H1 (cell line): ENCODE measurements around the gene RAD9A.

Experiments used
- BRCA1 ChIP-seq: IDR thresholded peaks from 2 replicates; pipeline ENCODE4 v1.6.1; 2012; ENCODE audit warnings: low read depth, low read length, improper control_type of control experiment
- CBX5 ChIP-seq: fragments of 300-800, 300-1000 bp; sonication (generic); IDR thresholded peaks from 2 replicates; pipeline ENCODE4 v1.7.1; 2016; ENCODE audit warnings: antibody characterized with exemption, low read length, low read depth
- CTCF ChIP-seq, 3 experiments: IDR thresholded peaks; 1 replicate in 2 of 3; 2 replicates in 1 of 3; pipeline versions ENCODE4 v1.5.1 to v1.6.1; 2011; ENCODE audit warnings: low read length in 3 of 3, mild to moderate bottlenecking in 3 of 3, inconsistent platforms in 2 of 3, low read depth in 1 of 3, moderate library complexity in 1 of 3; ENCODE audit not compliant: insufficient read depth in 1 of 3; ENCODE audit errors: control extremely low read depth in 1 of 3
- EZH2 ChIP-seq: fragments of 200-600 bp; sonication (generic); IDR thresholded peaks from 2 replicates; pipeline ENCODE4 v1.7.1; 2012; ENCODE audit warnings: low read depth, mild to moderate bottlenecking, moderate library complexity, low read length, inconsistent platforms; ENCODE audit not compliant: severe bottlenecking
- POLR2AphosphoS5 ChIP-seq: IDR thresholded peaks from 2 replicates; pipeline ENCODE4 v1.6.1; 2011; ENCODE audit warnings: low read depth, low read length
- RAD21 ChIP-seq, 2 experiments: IDR thresholded peaks in 1 of 2; conservative IDR thresholded peaks in 1 of 2; 2 replicates each; pipeline ENCODE4 v1.6.1; 2011; ENCODE audit warnings: low read depth in 2 of 2, low read length in 2 of 2, improper control_type of control experiment in 1 of 2, inconsistent platforms in 1 of 2, mild to moderate bottlenecking in 1 of 2, moderate library complexity in 1 of 2
- SIRT6 ChIP-seq: IDR thresholded peaks from one replicate; pipeline ENCODE4 v1.7.1; 2012; ENCODE audit warnings: low read length, inconsistent platforms
- USF2 ChIP-seq: IDR thresholded peaks from 2 replicates; pipeline ENCODE4 v1.6.1; 2011; ENCODE audit warnings: low read length, improper control_type of control experiment
- ZNF274 ChIP-seq: IDR thresholded peaks from 2 replicates; pipeline ENCODE4 v1.7.0; 2012; ENCODE audit warnings: low read length, borderline replicate concordance; ENCODE audit errors: extremely low read depth

GRCh38 chr11:67396259-67396581 lies 4.4 kb downstream of the RAD9A start:
- TF ChIP-seq USF2 (no peak), POLR2AphosphoS5 (no peak), CBX5 (no peak), CTCF (IDR thresholded peaks at IDR 0.05; ENCODE audit: control extremely low read depth in 1 of 3, insufficient read depth in 1 of 3, low read depth in 1 of 3, low read length in 3 of 3) (no peak), RAD21 (IDR thresholded peaks at IDR 0.05 in 1 of 2, conservative IDR thresholded peaks at IDR 0.05 in 1 of 2; ENCODE audit: low read depth in 2 of 2, low read length in 2 of 2) (no peak), ZNF274 (no peak), BRCA1 (no peak), SIRT6 (no peak), EZH2 (no peak)
